ENCODE results near the gene HOMER3.

Gene HOMER3

GRCh38 chr19:18967358-18968146 lies 26.5 kb upstream of the HOMER3 start:
- no peak for TF ChIP-seq CTCF (IDR thresholded peaks at IDR 0.05)

- no peak for TF ChIP-seq CTCF (IDR thresholded peaks at IDR 0.05)
Measured at GRCh38 chr19:18966307-18966706, 25.3 kb upstream of the HOMER3 start.

- TF ChIP-seq CTCF (IDR thresholded peaks at IDR 0.05) = no peak
Measured at GRCh38 chr19:18964121-18964520, 23.1 kb upstream of the HOMER3 start.

GRCh38 chr19:18961767-18962620 lies 21.0 kb upstream of the HOMER3 start:
- no peak for TF ChIP-seq CTCF (IDR thresholded peaks at IDR 0.05)

GRCh38 chr19:18960370-18960769 lies 19.4 kb upstream of the HOMER3 start:
- TF ChIP-seq CTCF (IDR thresholded peaks at IDR 0.05) = no peak

- no peak for TF ChIP-seq CTCF (IDR thresholded peaks at IDR 0.05)
Measured at GRCh38 chr19:18955042-18955441, 14.0 kb upstream of the HOMER3 start.

GRCh38 chr19:18954094-18954493 lies 13.1 kb upstream of the HOMER3 start:
- no peak for TF ChIP-seq CTCF (IDR thresholded peaks at IDR 0.05)

Measured in LNCAP (cell line).